Measurements from ENCODE around the gene ACTG2.
"Not testable (repeated sequence)": the region's sequence is repeated elsewhere in the genome, so short reads cannot be mapped to it uniquely, and the experiment has no call there.

The ACTG2 gene

GRCh38 chr2:73937899-73938298 lies 45.1 kb downstream of the ACTG2 start:
- DNase-seq, result no peak

- no peak for DNase-seq
These were observed 46.0 kb downstream of the ACTG2 start for GRCh38 chr2:73938718-73939352.

GRCh38 chr2:73939419-73939818 lies 46.6 kb downstream of the ACTG2 start:
- DNase-seq, result no peak

- not testable (repeated sequence) for DNase-seq
These were observed 47.3 kb downstream of the ACTG2 start for GRCh38 chr2:73940066-73940465.

- DNase-seq, result no peak
These were observed 49.9 kb downstream of the ACTG2 start for GRCh38 chr2:73942664-73943063.

DNA sequence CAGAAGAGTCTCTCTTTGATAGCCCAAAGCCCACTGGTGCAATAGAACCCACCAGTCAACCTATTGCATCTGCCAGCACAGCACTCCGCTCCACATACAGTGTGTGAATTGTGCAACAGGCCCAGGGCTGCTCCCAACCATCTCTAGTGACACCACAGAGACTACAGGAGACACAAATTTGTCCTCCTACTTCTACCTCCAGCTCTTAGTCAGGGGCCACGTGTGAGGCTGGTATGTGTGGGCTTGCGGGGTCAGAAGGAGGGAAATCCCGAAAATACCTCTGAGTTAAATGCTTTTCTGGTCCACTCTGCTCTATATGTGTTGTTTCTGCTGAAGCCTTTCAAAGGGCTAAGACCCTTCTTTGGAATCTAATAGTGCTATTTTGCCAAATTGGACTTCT lies 51.9 kb downstream of the ACTG2 start:
- no peak for DNase-seq

DNA sequence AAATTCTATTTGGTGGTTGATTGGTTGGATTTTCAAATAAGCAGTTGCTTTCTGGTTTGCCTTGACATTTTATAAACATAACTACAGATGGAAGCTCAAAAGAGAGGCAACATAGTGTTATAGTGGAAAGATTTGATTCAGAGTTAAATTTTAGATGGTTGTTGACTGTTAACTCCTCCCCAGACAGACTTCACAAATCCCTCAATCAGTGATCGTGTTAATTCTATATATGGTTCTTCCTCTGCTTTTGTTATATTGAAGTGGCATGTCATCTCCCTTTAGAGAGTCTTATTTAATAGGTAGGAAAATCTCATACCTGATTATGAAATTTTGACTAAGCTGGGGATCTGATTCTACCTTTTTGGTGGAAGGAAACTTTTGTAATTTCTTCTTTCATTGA lies 53.4 kb downstream of the ACTG2 start:
- no peak for DNase-seq

- DNase-seq, result no peak
These were observed 53.9 kb downstream of the ACTG2 start for GRCh38 chr2:73946666-73947065.

GRCh38 chr2:73947412-73948018 lies 54.7 kb downstream of the ACTG2 start:
- DNase-seq, result no peak

DNA sequence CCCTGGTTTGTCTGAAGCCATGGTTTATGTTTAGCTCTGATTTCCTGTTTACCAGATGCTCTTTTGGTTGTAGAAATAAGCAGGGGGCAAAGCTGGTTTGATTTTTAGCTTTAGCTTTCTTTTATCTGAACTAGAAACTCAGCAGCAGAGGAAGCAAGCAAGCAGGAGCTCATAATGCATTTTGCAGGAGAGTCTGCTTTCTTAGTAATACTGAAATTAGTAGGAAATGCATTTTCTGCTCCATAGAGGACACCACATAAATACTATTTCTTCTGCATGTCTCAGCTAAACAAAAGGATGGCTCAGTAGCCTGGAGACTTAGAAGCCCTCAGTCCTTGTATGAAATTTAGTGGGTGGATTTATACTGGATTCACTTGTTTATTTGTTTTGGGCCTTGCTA lies 57.0 kb downstream of the ACTG2 start:
- no peak for DNase-seq

DNA sequence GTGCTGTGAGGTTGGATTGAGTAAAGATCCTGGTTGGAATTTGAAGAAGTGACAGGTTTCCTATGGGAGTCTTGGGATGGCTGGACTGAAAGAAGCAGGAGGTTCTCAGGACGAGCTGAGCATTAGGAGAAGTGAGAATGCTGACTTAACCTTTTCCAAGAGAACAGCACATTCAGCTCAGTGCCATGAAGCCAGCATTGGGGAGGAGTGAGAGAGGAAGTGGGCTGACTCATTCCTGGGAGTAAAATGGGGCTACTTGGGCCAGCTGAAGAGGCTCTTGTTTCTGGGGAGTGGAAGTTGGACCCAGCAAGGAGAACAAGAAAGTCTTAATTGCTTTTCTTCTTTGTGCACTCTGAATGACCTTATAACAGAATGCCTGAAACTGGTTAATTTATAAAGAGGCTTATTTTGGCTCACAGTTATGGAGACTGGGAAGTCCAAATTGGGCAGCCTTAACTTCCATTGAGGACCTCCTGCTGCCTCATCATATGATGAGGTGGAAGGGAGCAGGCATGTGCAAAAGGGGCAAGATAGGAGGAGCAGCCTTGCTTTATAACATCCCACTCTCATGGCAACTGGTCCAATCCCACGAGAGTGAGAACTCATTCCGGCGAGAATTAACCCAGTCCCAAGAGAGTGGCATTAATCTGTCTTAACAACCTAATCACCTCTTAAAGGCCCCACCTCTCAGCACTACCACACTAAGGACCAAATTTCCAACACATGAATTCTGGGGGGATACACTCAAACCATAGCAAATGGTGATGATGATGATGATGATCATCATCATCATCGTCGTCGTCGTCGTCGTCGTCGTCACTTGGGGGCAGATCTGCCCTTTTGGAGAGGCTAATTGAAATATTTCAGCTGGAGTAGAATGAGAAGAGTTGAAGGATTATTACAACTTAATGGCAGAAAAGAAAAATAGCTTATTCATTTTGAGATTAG lies 60.0 kb downstream of the ACTG2 start:
- no peak for DNase-seq

DNA sequence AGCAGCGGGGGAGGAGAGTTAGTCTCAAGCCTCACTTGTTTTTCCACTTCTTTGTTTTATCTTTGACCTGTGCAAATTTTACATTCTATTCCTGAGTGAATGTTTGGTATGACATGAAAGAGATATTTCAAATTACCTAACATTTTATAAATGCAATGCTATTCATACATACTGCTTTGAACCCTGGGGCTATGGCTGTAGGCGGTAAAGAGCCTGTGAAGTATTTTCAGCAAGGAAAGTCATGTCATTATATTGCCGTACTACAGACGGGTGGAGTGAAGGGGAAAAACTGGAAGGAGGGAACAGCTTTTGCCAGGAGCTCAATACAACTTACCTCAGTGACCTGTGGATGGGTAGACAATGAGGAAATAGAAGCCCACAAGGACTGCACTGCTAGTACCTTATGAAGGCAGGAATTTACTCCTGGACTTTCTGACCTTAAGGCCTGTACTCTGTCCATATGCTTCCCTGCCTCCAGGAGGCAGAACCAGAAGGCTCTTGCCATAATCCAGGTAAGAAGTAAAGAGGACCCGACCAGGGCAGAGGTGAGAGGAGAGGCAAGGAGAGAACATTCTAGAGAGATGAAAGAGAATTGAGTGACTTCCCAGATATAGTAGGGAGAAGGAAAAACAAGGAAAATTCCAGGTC lies 63.5 kb downstream of the ACTG2 start:
- no peak for DNase-seq

DNA sequence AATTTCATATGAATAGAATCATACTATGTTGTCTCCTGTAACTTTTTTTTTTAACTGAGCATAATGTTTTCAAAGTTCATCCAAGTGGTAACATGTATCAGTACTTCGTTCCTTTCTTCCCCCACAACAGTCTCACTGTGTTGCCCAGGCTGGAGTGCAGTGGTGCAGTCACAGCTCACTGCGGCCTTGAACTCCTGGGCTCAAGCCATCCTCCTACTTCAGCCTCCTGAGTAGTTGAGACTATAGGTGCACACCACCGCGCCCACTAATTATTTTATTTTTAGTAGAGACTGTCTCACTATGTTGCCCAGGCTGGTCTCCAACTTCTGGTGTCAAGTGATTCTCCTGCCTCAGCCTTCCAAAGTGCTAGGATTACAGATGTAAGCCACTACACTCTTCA lies 68.5 kb downstream of the ACTG2 start:
- DNase-seq, result no peak

- no peak for DNase-seq
These were observed 69.2 kb downstream of the ACTG2 start for GRCh38 chr2:73961823-73962615.

DNA sequence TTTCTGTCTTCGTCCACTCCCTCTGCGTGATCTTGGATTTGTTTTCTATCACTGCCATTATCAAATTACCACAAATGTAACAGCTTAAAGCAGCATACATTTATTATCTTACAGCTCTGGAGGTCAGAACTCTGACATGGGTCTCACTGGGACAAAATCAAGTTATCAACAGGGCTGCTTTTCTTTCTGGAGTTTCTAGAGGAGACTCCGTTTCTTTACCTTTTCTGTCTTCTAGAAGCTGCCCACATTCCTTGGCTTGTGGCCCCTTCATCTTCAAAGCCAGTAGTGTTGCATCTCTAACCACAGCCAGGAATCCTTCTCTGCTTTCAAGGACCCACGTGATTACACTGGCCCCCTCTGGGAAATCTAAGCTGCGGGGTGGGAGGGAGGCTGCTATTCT lies 70.0 kb downstream of the ACTG2 start:
- DNase-seq, result no peak

DNA sequence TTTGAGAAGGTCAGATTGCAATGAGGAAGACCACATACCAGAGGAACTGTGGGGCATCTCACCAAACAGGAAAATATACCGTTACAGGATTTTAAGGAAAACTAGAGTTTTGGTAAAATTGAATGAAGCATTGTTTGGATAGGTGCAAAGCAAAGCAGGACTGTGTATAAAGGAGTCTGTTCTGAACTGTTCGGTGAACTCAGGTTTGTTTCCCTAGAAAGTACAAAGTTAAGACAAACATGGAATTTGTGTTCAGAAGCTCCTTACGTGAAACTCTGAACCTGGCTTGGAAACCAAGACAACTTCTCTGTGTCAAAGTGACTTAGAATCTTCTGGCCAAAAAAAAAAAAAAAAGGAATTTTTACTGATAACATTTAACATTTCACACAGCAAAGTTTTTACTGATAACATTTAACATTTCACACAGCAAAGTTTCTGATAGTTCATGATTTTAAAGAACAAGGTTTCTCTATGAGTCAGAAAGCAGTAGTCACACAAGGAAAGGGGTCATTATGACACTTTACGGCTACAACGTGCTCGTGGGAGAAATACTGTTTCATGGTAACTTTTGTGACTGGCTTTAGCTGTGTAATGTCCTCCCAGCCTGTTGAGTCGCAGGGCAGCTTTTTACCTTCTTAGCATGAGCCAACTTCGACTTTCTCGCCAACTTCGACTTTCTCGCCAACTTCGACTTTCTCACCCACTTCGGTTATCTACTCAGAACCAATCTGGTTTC lies 70.7 kb downstream of the ACTG2 start:
- DNase-seq, result no peak

- DNase-seq, result no peak
These were observed 71.4 kb downstream of the ACTG2 start for GRCh38 chr2:73964223-73964622.

DNA sequence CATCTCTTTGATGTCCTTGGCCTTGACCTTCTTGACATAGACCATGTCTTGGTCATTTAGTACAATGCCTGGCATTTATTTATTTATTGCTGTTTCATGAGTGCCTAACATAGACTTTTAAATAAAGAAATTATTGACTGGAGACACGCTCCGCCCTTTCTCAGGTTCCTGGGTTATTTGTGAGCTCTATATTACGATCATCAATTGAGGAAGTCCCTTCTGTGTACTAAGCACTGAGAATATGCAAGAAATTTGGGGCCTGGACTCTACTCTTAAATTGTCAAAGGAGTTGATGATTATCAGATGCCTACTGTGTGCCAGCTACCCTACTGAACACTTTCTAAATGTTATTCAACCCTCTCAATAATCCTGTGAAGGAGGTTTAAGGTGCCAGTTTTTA lies 72.2 kb downstream of the ACTG2 start:
- DNase-seq, result no peak

- DNase-seq, result no peak
These were observed 75.6 kb downstream of the ACTG2 start for GRCh38 chr2:73968357-73968937.

DNA sequence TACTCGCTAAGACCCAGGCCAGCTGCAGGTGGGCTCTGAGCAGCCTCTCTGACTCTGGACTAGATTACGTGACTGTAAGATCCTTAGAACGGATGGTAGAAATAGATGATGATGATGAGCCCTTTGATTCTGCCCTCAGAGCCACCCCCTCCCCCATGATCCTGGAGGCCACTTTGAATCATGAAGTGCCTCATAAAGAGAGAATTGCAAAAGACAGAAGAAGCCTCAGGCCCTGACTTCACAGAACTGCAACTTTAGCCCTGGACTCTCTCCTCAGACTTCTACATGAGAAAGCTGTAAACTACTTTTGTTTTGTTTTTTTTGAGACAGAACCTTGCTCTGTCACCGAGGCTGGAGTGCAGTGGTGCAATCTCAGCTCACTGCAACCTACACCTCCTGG lies 76.5 kb downstream of the ACTG2 start:
- DNase-seq, result no peak
